Ectodermal cell (in vitro differentiated cells): ENCODE data around the gene ABCB8.
A peak's percentile ranks its signal among the peaks of the same experiment; 100 is the strongest.
"Not testable (repeated sequence)": the region's sequence is repeated elsewhere in the genome, so short reads cannot be mapped to it uniquely, and the experiment has no call there.

Experiments
- H3K27ac ChIP-seq: 2 replicates; pipeline ENCODE4 v1.7.0; 2013; ENCODE audit warnings: mild to moderate bottlenecking, low read depth, low read length; ENCODE audit not compliant: insufficient read depth, poor library complexity, severe bottlenecking
- H3K27me3 ChIP-seq: 2 replicates; pipeline ENCODE4 v1.7.0; 2013; ENCODE audit warnings: mild to moderate bottlenecking, low read length; ENCODE audit not compliant: insufficient read depth, control insufficient read depth, poor library complexity, severe bottlenecking
- H3K36me3 ChIP-seq: one replicate; pipeline ENCODE4 v1.7.0; 2013; ENCODE audit warnings: low read length; ENCODE audit not compliant: control insufficient read depth, insufficient read depth
- H3K4me1 ChIP-seq: one replicate; pipeline ENCODE4 v1.7.0; 2013; ENCODE audit warnings: low read length; ENCODE audit not compliant: control insufficient read depth, insufficient read depth
- H3K4me3 ChIP-seq: 2 replicates; pipeline ENCODE4 v1.7.0; 2013; ENCODE audit warnings: low read depth, low read length, control low read depth; ENCODE audit not compliant: insufficient read depth
- H3K9me3 ChIP-seq: 2 replicates; pipeline ENCODE4 v1.7.0; 2013; ENCODE audit warnings: mild to moderate bottlenecking, low read length, moderate library complexity; ENCODE audit not compliant: control insufficient read depth
- WGBS, 2 experiments: methylation state at CpG; one replicate each; pipeline ENCODE4 v1.1.7; 2013; ENCODE audit warnings: missing lambda C conversion rate in 2 of 2; 5-methylcytosine and 5-hydroxymethylcytosine counted together

The ABCB8 gene

GRCh38 chr7:151008143-151008510 is 20.1 kb upstream of the ABCB8 start:
- no peaks in the 10 kb centered on the region for H3K9me3 ChIP-seq
- WGBS, 2 experiments: 80 to 81% methylated on average over 11 of the region's 11 CpGs
- H3K4me1 ChIP-seq: peaks cover 33% of the 10 kb centered on the region
- no peaks in the 10 kb centered on the region for H3K36me3 ChIP-seq
- no peak overlapping the region for H3K4me3 ChIP-seq
- H3K27ac ChIP-seq: no peak overlapping the region
- H3K27me3 ChIP-seq: no peaks in the 10 kb centered on the region

DNA sequence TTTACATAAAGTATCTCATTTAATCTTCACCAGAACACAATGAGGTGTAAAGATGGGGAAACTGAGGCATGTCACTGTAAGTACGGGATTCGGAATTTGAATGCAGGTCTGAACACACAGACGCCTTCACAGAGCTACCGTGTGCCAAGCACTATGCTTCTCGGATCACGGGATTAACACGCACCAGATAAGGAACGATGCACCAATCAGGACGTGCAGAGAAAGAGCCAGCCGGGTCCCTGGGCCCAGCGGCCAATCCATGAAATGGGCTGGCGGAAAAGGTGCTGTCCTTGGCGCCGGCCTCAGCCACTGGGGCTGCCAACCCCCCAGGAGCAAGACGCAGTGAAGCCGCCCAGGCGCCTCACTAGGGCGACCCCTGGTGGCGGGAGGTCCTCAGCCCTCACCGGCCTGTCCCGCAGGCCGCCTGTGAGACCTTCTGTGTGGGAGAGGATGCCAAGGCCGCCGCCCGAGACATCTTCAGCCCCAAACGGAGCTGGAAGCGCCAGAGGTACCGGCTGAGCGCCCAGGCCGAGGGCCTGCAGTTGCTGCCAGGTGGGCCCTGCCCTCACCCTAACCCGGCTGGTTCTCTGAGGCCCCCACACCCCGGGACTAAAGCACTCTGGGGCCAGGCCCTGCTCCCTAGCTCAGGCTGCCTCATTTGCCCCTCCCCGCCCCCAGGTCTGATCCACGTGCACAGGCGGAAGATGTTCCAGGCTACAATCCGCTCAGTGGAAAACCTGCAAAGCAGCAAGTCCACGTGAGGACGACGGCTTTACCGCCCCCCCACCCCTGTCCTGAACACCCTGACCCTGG is 19.5 kb upstream of the ABCB8 start:
- H3K4me1 ChIP-seq: peaks cover 33% of the 10 kb centered on the region
- H3K4me3 ChIP-seq: no peak overlapping the region
- 69 to 73% methylated on average over 40 of the region's 40 CpGs for WGBS, 2 experiments
- no peak overlapping the region for H3K27ac ChIP-seq
- no peaks in the 10 kb centered on the region for H3K36me3 ChIP-seq
- no peaks in the 10 kb centered on the region for H3K27me3 ChIP-seq
- no peaks in the 10 kb centered on the region for H3K9me3 ChIP-seq

DNA sequence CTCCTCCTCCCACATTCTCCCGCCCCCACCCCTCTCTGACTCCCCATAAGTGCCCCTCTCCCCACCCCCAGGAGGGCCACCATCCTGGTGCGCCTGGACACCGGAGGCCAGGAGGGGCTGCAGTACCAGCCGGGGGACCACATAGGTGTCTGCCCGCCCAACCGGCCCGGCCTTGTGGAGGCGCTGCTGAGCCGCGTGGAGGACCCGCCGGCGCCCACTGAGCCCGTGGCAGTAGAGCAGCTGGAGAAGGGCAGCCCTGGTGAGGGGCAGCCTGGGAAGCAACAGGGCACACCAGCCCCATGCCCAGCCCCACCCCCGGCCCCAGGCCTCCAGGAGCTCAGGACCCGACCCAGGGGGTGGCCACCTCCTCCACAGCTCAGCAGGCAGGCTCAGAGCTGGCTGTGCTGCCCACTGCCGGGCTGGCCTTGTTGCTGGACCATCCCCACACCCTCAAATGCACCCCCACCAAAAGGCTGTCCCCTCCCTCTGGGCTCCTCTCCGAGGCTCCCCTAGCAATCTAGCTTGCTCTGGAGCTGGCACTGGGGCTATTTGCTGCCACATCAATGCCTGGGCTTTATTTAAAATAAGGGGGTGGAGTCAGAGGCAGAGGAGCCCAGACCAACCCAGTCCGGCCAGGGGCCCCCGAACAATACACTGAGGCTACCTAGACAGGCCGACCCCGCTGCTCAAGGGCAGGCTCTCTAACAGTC is 18.8 kb upstream of the ABCB8 start:
- 74 to 77% methylated on average over 21 to 22 of the region's 22 CpGs for WGBS, 2 experiments
- Histone ChIP-seq H3K27me3 (no peaks in the 10 kb centered on the region), H3K4me3 (peak overlapping the region; percentile 34), H3K9me3 (no peaks in the 10 kb centered on the region), H3K36me3 (no peaks in the 10 kb centered on the region), H3K27ac (no peak overlapping the region), H3K4me1 (peaks cover 33% of the 10 kb centered on the region)

DNA sequence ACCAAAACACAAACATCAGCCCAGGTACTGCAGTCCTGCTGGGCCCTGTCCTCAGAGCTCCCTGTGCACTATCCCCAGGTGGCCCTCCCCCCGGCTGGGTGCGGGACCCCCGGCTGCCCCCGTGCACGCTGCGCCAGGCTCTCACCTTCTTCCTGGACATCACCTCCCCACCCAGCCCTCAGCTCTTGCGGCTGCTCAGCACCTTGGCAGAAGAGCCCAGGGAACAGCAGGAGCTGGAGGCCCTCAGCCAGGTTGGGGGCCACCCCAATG is 18.3 kb upstream of the ABCB8 start:
- Histone ChIP-seq H3K27ac (no peak overlapping the region), H3K27me3 (no peaks in the 10 kb centered on the region), H3K9me3 (no peaks in the 10 kb centered on the region), H3K4me1 (peaks cover 33% of the 10 kb centered on the region), H3K4me3 (peak overlapping the region; percentile 34), H3K36me3 (no peaks in the 10 kb centered on the region)
- WGBS, 2 experiments: 50 to 54% methylated on average over 7 of the region's 7 CpGs

GRCh38 chr7:151010307-151011096 is 17.7 kb upstream of the ABCB8 start:
- no peaks in the 10 kb centered on the region for H3K9me3 ChIP-seq
- peak overlapping the region; percentile 34 for H3K4me3 ChIP-seq
- no peak overlapping the region for H3K27ac ChIP-seq
- no peaks in the 10 kb centered on the region for H3K36me3 ChIP-seq
- WGBS, 2 experiments: 21 to 25% methylated on average over 18 of the region's 18 CpGs
- no peaks in the 10 kb centered on the region for H3K27me3 ChIP-seq
- H3K4me1 ChIP-seq: peaks cover 33% of the 10 kb centered on the region

DNA sequence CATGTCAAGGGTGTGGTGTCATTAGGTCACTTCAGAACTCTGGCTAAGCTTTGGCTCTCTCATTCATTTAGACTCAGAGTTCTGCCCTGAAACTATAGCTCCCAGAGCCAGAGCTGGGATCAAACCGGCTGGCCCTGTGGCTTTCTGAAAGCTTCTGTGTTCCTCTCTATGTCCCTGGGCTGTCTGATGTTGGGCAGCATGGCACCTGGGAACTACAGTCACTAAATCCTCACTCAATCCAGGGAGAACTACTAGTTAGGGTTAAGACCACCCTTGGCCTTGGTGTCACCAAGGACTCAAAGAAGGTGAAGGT is 17.2 kb upstream of the ABCB8 start:
- Histone ChIP-seq H3K27me3 (no peaks in the 10 kb centered on the region), H3K4me1 (peaks cover 33% of the 10 kb centered on the region), H3K9me3 (no peaks in the 10 kb centered on the region), H3K4me3 (peak overlapping the region; percentile 34), H3K36me3 (no peaks in the 10 kb centered on the region), H3K27ac (no peak overlapping the region)
- WGBS, 2 experiments: 62 to 73% methylated on average over 1 of the region's 1 CpG

GRCh38 chr7:151011616-151012015 is 16.6 kb upstream of the ABCB8 start:
- not testable (repeated sequence) for H3K27ac ChIP-seq, H3K27me3 ChIP-seq, H3K36me3 ChIP-seq, H3K4me3 ChIP-seq, H3K9me3 ChIP-seq
- WGBS, 2 experiments: 85 to 86% methylated on average over 12 of the region's 12 CpGs
- H3K4me1 ChIP-seq: peaks cover 33% of the 10 kb centered on the region

- Histone ChIP-seq H3K4me3 (no peak overlapping the region), H3K27me3 (peaks cover under 1% of the 10 kb centered on the region), H3K27ac (no peak overlapping the region), H3K4me1 (peaks cover 33% of the 10 kb centered on the region), H3K36me3 (no peaks in the 10 kb centered on the region), H3K9me3 (no peaks in the 10 kb centered on the region)
- 85 to 89% methylated on average over 6 of the region's 6 CpGs for WGBS, 2 experiments
Observed at GRCh38 chr7:151012031-151012692, 16.1 kb upstream of the ABCB8 start.

GRCh38 chr7:151012911-151013347 is 15.3 kb upstream of the ABCB8 start:
- Histone ChIP-seq H3K4me1 (peaks cover 31% of the 10 kb centered on the region), H3K9me3 (no peaks in the 10 kb centered on the region), H3K27ac (no peak overlapping the region), H3K4me3 (no peak overlapping the region), H3K27me3 (peaks cover 8% of the 10 kb centered on the region), H3K36me3 (no peaks in the 10 kb centered on the region)
- WGBS, 2 experiments: 42 to 43% methylated on average over 23 of the region's 23 CpGs

GRCh38 chr7:151013356-151013732 is 14.9 kb upstream of the ABCB8 start:
- Histone ChIP-seq H3K4me1 (peaks cover 27% of the 10 kb centered on the region), H3K36me3 (no peaks in the 10 kb centered on the region), H3K4me3 (no peak overlapping the region), H3K9me3 (no peaks in the 10 kb centered on the region), H3K27ac (no peak overlapping the region), H3K27me3 (peaks cover 12% of the 10 kb centered on the region)
- WGBS, 2 experiments: 55 to 60% methylated on average over 26 of the region's 26 CpGs
